Skeletal muscle tissue (tissue), 4 donors: Measurements from ENCODE around the gene TENT5C. TPM values are rescaled to one million over a fixed set of nuclear protein-coding genes. Genes with fewer than 3 reads are reported as not detected.

Experiments used
- H3K27ac ChIP-seq: one replicate; pipeline ENCODE4 v1.7.0; 2013; ENCODE audit warnings: mild to moderate bottlenecking, low read depth, low read length, inconsistent platforms
- H3K27me3 ChIP-seq, 3 donors: one replicate each; pipeline ENCODE4 v1.7.0; 2013; ENCODE audit warnings: low read length in 3 of 3; ENCODE audit not compliant: control insufficient read depth in 3 of 3, insufficient read depth in 3 of 3
- H3K36me3 ChIP-seq, 3 donors: one replicate each; pipeline ENCODE4 v1.7.0; 2013; ENCODE audit warnings: low read length in 3 of 3; ENCODE audit not compliant: control insufficient read depth in 3 of 3, insufficient read depth in 3 of 3
- H3K4me1 ChIP-seq, 3 donors: one replicate each; pipeline ENCODE4 v1.7.0; 2013; ENCODE audit warnings: low read length in 3 of 3, mild to moderate bottlenecking in 3 of 3; ENCODE audit not compliant: control insufficient read depth in 3 of 3, insufficient read depth in 3 of 3
- H3K4me3 ChIP-seq, 3 donors: one replicate each; pipeline ENCODE4 v1.7.0; 2013; ENCODE audit warnings: low read length in 3 of 3
- H3K9ac ChIP-seq, 3 donors: one replicate each; pipeline ENCODE4 v1.7.0; 2013; ENCODE audit warnings: low read length in 3 of 3, mild to moderate bottlenecking in 3 of 3, moderate library complexity in 2 of 3, low read depth in 1 of 3
- H3K9me3 ChIP-seq, 3 donors: one replicate each; pipeline ENCODE4 v1.7.0; 2013; ENCODE audit warnings: low read length in 3 of 3; ENCODE audit not compliant: control insufficient read depth in 3 of 3
- total RNA-seq: library from RNA; depleted of rRNA; stranded (reverse); fragments of >200 nt; gene quantifications from one replicate; pipeline ENCODE4 v1.2.3, GENCODE V29; 2014
- donor health status: Osteomylitis.

The TENT5C gene
- total RNA-seq, 1 donor from 2014 or later = 48.0 TPM

DNA sequence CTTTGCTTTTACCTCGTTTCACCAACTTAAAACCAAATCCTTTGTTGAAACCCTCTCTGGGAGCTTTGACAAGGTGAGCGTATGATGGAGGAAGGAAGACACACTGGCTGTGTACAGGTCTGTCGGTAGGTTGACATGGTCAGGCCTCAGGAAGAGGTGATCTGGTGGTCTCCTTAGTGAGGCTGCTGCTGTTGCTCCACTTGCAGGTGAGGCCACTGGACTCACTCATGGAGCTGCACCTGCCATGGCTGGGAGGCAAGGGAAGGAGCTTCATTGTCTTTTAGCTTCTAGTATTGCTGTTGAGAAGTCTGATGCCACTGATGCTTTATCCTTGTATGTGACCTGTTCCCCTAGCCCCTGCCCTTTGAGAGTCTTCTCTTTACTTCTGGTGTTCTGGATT is 35.7 kb downstream of the TENT5C start:
- H3K4me1 ChIP-seq = peaks cover 9 to 24% (median 13%) of the 10 kb centered on the region in 3 donors
- no peaks in the 10 kb centered on the region for H3K36me3 ChIP-seq
- H3K9me3 ChIP-seq = no peaks in the 10 kb centered on the region
- H3K9ac ChIP-seq = no peak overlapping the region
- H3K27me3 ChIP-seq = no peaks in the 10 kb centered on the region
- no peak overlapping the region for H3K27ac ChIP-seq
- H3K4me3 ChIP-seq = no peak overlapping the region

DNA sequence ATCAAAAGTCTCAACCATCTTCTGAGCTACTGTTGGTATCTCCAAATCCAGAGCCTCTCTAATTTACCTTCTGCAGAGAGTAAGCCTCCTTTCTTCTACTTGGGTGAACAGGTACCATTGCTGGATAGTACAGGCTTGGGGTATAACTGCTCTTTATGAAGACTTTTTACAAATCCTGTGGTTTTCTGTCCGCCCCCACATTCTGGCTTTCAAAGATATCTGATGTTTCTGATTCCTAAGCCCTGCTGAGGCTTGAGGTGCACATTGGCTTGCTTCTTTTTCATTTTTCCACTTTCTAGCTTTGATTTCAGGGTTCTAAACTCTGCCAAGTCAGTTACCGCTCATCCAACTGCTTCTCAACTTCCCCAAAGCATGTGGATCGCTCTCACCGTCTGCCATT is 37.1 kb downstream of the TENT5C start:
- Histone ChIP-seq H3K4me3 (no peak overlapping the region), H3K4me1 (peaks cover 12 to 26% (median 15%) of the 10 kb centered on the region in 3 donors), H3K27ac (no peak overlapping the region), H3K36me3 (no peaks in the 10 kb centered on the region), H3K9me3 (no peaks in the 10 kb centered on the region), H3K27me3 (no peaks in the 10 kb centered on the region), H3K9ac (no peak overlapping the region)

GRCh38 chr1:117643601-117644000 is 37.8 kb downstream of the TENT5C start:
- Histone ChIP-seq H3K27me3 (no peaks in the 10 kb centered on the region), H3K36me3 (no peaks in the 10 kb centered on the region), H3K4me1 (peaks cover 12 to 26% (median 15%) of the 10 kb centered on the region in 3 donors), H3K27ac (no peak overlapping the region), H3K9ac (no peak overlapping the region), H3K4me3 (no peak overlapping the region), H3K9me3 (no peaks in the 10 kb centered on the region)

DNA sequence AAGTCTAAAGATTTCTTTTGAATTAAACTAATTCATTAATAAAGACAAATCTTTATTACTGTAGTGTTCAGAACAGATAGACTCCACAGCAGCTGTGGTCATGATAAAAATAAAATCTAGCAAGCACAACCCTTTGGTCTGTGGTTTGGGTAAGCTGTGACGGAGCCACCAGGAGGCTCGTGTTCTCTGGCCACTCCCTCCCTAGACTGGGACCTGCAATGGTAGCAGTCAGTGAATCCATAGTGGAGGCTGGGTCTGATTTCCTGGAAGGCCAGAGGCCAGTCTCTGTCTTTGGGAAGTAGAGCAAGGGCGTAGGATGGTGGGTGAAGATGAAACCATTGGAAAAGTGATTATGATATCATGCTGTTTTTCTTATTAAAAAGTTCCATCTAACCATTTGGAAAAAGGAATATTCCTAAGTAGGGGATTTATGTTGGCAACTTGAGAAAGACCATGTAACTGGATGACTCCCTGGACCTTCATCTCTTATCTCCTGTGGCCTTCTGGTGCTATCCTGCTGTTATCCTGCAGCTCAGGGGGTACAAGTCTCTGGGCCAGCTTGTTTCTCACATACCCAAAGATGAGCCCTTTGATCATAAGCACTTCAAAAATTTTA is 39.0 kb downstream of the TENT5C start:
- Histone ChIP-seq H3K27ac (no peak overlapping the region), H3K27me3 (no peaks in the 10 kb centered on the region), H3K9me3 (no peaks in the 10 kb centered on the region), H3K4me3 (no peak overlapping the region), H3K36me3 (no peaks in the 10 kb centered on the region), H3K9ac (no peak overlapping the region), H3K4me1 (peaks cover 12 to 26% (median 15%) of the 10 kb centered on the region in 3 donors)

DNA sequence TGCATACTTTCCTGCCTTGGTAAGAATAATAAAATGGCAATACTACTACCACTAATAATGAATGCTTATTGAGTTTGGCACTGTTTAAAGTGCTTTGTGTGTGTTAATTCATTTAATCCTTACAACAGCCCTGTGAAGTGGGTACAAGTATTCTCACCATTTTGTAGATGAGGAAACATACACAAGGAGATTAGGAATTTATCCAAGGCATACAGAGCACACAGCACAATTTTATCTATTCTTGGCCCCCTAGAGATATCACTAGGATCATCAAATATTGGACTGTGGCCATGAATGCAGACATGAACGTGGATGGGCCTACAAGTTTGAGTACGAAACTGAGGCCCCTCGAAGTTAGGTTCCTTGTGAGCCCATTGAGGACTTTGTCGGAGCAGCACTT is 39.5 kb downstream of the TENT5C start:
- Histone ChIP-seq H3K9me3 (no peaks in the 10 kb centered on the region), H3K36me3 (no peaks in the 10 kb centered on the region), H3K9ac (no peak overlapping the region), H3K27ac (no peak overlapping the region), H3K27me3 (no peaks in the 10 kb centered on the region), H3K4me3 (no peak overlapping the region), H3K4me1 (peaks cover 12 to 26% (median 15%) of the 10 kb centered on the region in 3 donors)

DNA sequence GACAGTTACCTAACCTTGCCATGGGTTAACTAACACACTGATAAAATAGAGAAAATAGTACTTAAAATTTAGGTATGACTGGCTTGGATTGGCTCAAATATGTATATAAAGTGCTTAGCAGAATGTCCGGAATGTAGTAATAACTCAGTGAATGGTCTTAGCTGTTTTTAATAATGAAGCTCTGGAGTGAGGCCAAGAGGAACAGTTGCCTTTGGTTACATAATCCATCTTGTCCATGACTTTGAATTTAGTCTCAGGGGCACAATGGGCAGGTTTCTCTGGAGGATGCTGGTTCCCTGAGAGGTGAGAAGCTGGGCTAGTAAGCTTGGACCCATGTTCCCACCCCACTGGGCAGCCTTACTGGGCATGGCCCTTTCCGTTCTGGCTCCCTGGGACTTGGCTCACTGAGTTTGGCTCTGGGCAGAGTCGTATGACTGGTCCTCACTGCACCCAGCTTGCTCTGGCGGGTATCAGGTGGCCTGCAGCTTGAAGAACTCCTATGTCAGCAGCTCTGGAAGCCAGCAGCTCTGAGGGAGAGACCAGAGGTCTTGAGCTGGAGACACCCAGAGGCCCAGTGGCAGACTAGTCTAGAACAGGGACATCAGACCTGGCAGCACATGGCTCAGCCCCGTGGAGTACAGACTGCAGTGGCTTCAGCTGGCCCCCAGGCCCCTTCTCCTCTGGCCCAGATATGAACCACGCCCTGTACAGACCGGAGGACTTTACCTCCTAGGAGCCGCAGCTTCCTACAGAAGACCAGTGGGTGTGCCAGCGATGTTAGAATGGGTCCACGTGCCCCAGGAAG is 40.4 kb downstream of the TENT5C start:
- Histone ChIP-seq H3K27ac (peak overlapping the region; percentile 14), H3K9ac (peak overlapping the region in 2 of 3 donors; percentile 4 to 46), H3K9me3 (no peaks in the 10 kb centered on the region), H3K36me3 (no peaks in the 10 kb centered on the region), H3K4me3 (peak overlapping the region in 1 of 3 donors; percentile 30), H3K27me3 (no peaks in the 10 kb centered on the region), H3K4me1 (peaks cover 12 to 26% (median 15%) of the 10 kb centered on the region in 3 donors)

DNA sequence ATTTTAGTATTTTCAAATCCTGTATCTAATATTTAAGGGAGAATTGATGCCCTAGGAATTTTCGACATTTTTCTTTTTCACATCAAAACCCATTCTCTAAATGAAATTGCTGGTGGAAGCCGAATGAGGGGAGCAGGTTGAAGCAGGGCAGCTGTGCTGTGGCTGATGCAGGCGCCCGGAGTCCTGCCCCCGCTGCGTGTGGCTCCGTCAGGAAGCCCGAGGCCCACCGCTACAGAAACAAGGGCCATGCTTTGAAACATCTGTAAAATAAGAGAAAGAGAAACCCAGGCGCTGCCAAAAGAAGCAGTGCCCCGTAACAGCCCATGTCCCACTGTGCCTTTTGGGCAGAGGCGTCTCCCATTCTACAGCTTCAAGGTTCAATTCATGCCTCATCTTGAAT is 41.1 kb downstream of the TENT5C start:
- H3K36me3 ChIP-seq = no peaks in the 10 kb centered on the region
- no peaks in the 10 kb centered on the region for H3K9me3 ChIP-seq
- no peak overlapping the region for H3K4me3 ChIP-seq
- H3K9ac ChIP-seq = no peak overlapping the region
- H3K4me1 ChIP-seq = peaks cover 12 to 26% (median 15%) of the 10 kb centered on the region in 3 donors
- no peaks in the 10 kb centered on the region for H3K27me3 ChIP-seq
- H3K27ac ChIP-seq = no peak overlapping the region

- Histone ChIP-seq H3K27ac (no peak overlapping the region), H3K9ac (no peak overlapping the region), H3K4me1 (peaks cover 12 to 26% (median 15%) of the 10 kb centered on the region in 3 donors), H3K9me3 (no peaks in the 10 kb centered on the region), H3K36me3 (no peaks in the 10 kb centered on the region), H3K4me3 (no peak overlapping the region), H3K27me3 (no peaks in the 10 kb centered on the region)
Measured at GRCh38 chr1:117648015-117648414, 42.2 kb downstream of the TENT5C start.

- no peak overlapping the region for H3K27ac ChIP-seq
- H3K36me3 ChIP-seq = no peaks in the 10 kb centered on the region
- no peaks in the 10 kb centered on the region for H3K9me3 ChIP-seq
- no peak overlapping the region for H3K9ac ChIP-seq
- no peak overlapping the region for H3K4me3 ChIP-seq
- H3K27me3 ChIP-seq = no peaks in the 10 kb centered on the region
- H3K4me1 ChIP-seq = peaks cover 10 to 25% (median 11%) of the 10 kb centered on the region in 3 donors
Measured at GRCh38 chr1:117650840-117651568, 45.2 kb downstream of the TENT5C start.

DNA sequence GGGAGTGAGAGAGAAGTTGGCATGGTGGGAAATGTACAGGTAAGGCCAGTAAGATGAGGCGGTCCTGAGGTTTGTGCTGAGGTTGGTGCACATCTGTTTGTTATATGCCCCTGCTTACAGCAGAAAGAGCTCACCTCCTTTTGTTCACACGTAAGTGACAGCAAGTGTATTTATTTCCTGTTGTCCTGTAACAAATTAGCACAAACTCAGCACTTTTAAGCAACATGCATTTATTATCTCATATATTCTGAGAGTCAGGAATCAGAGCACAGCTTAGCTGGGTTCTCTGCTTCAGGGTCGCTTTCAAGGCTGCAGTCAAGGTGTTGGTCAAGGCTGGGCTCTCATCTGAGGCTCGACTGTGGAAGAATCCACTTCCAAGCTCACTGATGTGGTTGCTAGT is 45.8 kb downstream of the TENT5C start:
- Histone ChIP-seq H3K4me1 (peaks cover 10 to 25% (median 11%) of the 10 kb centered on the region in 3 donors), H3K27me3 (no peaks in the 10 kb centered on the region), H3K9me3 (no peaks in the 10 kb centered on the region), H3K27ac (no peak overlapping the region), H3K9ac (no peak overlapping the region), H3K4me3 (no peak overlapping the region), H3K36me3 (no peaks in the 10 kb centered on the region)
